Neutrophil (primary cell): ENCODE measurements around the gene PPP1R1C.

Source experiments
- H3K27ac ChIP-seq: fragments of 200-600 bp; sonication (generic); 2 replicates; pipeline ENCODE4 v1.5.1; 2016; ENCODE audit warnings: mild to moderate bottlenecking, moderate library complexity
- H3K27me3 ChIP-seq: fragments of 200-600 bp; sonication (generic); 2 replicates; pipeline ENCODE4 v1.6.0; 2016; ENCODE audit warnings: mild to moderate bottlenecking
- H3K36me3 ChIP-seq: fragments of 200-600 bp; sonication (generic); 2 replicates; pipeline ENCODE4 v1.5.1; 2017
- H3K4me1 ChIP-seq, 2 experiments: fragments of 200-600 bp in 1 of 2; sonication (generic) in 1 of 2; 1 replicate in 1 of 2; 2 replicates in 1 of 2; pipeline versions ENCODE4 v1.5.1 to v1.6.1; 2013 to 2016; ENCODE audit warnings: low read depth in 1 of 2, low read length in 1 of 2, mild to moderate bottlenecking in 1 of 2, moderate library complexity in 1 of 2; ENCODE audit not compliant: control insufficient read depth in 1 of 2, insufficient read depth in 1 of 2
- H3K4me3 ChIP-seq, 2 experiments: fragments of 200-600 bp in 1 of 2; sonication (generic) in 1 of 2; 1 replicate in 1 of 2; 2 replicates in 1 of 2; pipeline ENCODE4 v1.5.1; 2013 to 2016; ENCODE audit warnings: low read depth in 1 of 2, low read length in 1 of 2, mild to moderate bottlenecking in 1 of 2, moderate library complexity in 1 of 2
- H3K9me3 ChIP-seq: fragments of 200-600 bp; sonication (generic); 2 replicates; pipeline ENCODE4 v1.5.1; 2016
- TF ChIP-seq, protein P1 (sequence below): fragments of 200-600 bp; sonication (generic); IDR thresholded peaks from 2 replicates; pipeline ENCODE4 v1.5.1; 2016; ENCODE audit warnings: antibody characterized with exemption

PPP1R1C gene

DNA sequence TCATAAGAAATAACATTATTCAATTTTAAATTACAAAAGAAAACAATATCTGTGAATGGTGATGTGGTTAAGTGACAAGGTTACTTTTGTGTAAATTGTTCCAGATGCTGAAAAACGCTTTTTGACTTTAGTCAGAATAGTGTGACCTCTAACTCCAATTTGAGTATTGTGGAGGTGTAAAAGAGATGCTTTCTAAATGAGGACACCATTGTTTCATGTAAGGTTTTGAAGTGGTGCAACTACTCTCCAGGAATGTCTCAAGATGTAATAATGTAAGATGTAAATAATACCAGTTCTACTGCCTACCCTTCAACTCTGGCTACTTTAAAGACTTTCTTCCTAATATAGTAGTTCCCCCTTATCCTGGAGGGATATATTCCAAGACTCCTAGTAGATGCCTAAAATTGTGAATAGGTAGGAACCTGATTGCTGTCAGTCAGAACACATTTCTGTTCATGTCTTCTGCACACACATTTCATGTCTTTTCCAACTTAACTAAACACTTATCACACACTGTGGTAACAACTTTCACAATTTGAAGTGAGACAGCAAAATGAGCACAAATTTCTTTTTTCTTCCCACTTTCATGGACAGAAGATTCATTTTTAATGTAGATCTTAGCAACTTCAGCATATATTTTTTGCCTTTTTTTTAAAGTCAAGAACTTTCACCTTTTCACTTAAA is 39.1 kb upstream of the PPP1R1C start:
- H3K4me3 ChIP-seq: no peak overlapping the region
- no peaks in the 10 kb centered on the region for H3K36me3 ChIP-seq
- no peaks in the 10 kb centered on the region for H3K27me3 ChIP-seq
- peaks cover 10 to 11% of the 10 kb centered on the region in 2 experiments for H3K4me1 ChIP-seq
- H3K27ac ChIP-seq: no peak overlapping the region
- TF ChIP-seq, protein P1, sequence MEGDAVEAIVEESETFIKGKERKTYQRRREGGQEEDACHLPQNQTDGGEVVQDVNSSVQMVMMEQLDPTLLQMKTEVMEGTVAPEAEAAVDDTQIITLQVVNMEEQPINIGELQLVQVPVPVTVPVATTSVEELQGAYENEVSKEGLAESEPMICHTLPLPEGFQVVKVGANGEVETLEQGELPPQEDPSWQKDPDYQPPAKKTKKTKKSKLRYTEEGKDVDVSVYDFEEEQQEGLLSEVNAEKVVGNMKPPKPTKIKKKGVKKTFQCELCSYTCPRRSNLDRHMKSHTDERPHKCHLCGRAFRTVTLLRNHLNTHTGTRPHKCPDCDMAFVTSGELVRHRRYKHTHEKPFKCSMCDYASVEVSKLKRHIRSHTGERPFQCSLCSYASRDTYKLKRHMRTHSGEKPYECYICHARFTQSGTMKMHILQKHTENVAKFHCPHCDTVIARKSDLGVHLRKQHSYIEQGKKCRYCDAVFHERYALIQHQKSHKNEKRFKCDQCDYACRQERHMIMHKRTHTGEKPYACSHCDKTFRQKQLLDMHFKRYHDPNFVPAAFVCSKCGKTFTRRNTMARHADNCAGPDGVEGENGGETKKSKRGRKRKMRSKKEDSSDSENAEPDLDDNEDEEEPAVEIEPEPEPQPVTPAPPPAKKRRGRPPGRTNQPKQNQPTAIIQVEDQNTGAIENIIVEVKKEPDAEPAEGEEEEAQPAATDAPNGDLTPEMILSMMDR: no peak
- no peaks in the 10 kb centered on the region for H3K9me3 ChIP-seq

DNA sequence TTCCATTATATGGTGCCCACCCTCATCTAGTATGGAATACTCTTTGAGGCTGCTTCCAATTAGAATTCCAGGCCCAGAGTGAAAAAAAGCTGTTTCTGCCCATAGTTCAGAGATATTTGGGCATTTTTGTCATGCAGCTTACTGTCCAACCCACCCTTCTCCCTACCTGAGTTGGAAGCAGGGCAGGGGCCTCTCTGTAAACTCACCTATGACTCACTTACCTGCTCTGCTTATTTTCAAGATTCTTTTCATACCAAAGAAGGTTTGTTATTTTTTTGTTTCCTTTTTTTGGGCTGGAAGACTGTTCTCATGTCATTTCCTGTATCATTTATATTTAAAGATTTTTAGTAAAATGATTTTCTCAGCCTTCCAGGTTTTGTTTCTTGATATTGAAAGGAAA is 38.4 kb upstream of the PPP1R1C start:
- H3K36me3 ChIP-seq: no peaks in the 10 kb centered on the region

DNA sequence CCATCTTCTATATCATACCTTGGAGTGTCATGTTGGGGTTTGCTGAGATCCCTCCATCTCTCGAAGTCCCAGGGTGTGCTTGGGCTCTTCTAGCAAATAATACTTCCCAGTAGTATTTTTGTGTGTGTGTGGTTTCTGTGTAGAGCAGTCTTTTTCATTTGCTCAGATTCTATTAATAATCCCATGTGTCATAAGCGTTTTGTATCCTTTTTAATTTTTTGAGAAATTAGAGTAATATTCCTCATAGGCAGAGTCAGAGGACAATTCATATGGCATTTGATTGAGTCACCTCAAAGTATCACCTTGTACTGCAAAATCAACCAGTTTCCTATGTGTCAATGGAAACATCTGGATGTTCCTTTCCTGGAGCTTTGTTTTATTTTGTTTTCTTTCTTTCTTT is 37.4 kb upstream of the PPP1R1C start:
- H3K27me3 ChIP-seq: no peaks in the 10 kb centered on the region
- H3K4me3 ChIP-seq: no peak overlapping the region
- peaks cover 10 to 11% of the 10 kb centered on the region in 2 experiments for H3K4me1 ChIP-seq
- TF ChIP-seq, protein P1: no peak
- no peaks in the 10 kb centered on the region for H3K36me3 ChIP-seq
- H3K27ac ChIP-seq: no peak overlapping the region
- H3K9me3 ChIP-seq: no peaks in the 10 kb centered on the region

More for the DNA sequence above, 38.4 kb upstream of the PPP1R1C start:
- no peaks in the 10 kb centered on the region for H3K9me3 ChIP-seq
- H3K4me1 ChIP-seq: peaks cover 10 to 11% of the 10 kb centered on the region in 2 experiments
- TF ChIP-seq, protein P1: no peak
- no peaks in the 10 kb centered on the region for H3K27me3 ChIP-seq
- H3K27ac ChIP-seq: no peak overlapping the region
- H3K4me3 ChIP-seq: no peak overlapping the region

DNA sequence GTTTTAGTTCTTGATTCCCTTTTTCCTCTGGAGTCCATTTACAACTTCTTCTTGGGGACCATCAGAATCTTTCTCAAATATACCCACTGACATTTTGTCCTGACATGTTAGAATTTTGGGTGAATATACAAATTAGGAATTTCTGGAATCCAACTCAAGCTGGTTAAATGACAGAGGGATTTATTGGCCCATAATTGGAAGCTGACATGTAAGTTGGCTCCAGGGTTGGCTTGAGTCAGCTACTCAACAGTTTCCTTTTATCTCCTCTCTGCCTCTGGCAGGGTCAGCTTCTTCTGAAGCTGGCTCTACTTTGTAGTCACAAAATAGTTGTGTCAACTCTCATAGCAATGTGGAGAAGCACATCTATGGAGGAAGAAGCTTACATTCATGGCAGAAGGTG is 36.6 kb upstream of the PPP1R1C start:
- no peaks in the 10 kb centered on the region for H3K36me3 ChIP-seq
- no peak overlapping the region for H3K4me3 ChIP-seq
- TF ChIP-seq, protein P1: no peak
- peaks cover 10 to 13% of the 10 kb centered on the region in 2 experiments for H3K4me1 ChIP-seq
- no peaks in the 10 kb centered on the region for H3K27me3 ChIP-seq
- H3K27ac ChIP-seq: no peak overlapping the region
- no peaks in the 10 kb centered on the region for H3K9me3 ChIP-seq

DNA sequence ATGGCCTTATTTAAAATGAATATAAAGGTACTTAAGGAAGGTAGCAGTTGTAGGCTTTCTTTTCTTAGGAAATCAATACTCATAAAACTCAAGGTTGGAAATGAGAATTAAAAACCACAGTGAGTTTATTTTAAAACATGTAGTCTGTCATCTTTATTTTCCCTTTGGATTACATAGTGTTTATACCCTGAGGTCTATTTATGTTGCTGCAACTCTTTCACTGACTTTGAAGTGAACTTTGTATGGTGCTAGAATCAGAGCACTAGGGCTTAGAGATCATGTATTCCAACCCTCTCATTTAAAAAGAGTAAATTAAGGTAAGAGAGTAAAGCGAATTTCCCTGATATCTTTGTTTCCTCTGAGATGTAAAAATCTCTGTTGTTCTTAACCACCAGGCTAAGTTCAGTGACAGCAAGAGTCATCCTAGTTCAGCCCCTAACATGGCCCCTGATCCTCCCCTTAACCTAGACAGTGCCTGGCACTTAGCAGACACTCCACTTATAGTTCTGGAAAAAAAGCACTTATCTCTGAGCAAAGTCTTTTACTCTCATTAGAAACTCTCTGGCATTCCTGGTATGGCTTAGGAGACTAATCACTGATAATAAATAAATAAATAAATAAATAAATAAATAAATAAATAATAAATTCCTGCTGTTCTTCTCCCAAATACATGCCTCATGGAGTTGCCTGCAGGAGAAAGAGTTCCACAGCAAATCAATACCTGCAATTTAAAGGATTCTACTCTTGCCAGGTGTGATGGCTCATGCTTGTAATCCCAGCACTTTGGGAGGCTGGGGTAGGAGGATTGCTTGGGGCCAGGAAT is 33.0 kb upstream of the PPP1R1C start:
- TF ChIP-seq, protein P1: no peak
- Histone ChIP-seq H3K4me3 (no peak overlapping the region), H3K4me1 (peaks cover 0 to 7% of the 10 kb centered on the region in 2 experiments), H3K27me3 (no peaks in the 10 kb centered on the region), H3K9me3 (no peaks in the 10 kb centered on the region), H3K27ac (no peak overlapping the region), H3K36me3 (no peaks in the 10 kb centered on the region)
